HepG2 (cell line): ENCODE data around the gene ZNF747. TPM values are rescaled to one million over a fixed set of nuclear protein-coding genes. Genes with fewer than 3 reads are reported as not detected.

Source experiments
- ATAC-seq: fragments of 200-7000 bp; cut with Tn5 transposase; 3 replicates; pipeline ENCODE4 v1.9.1; 2020; ENCODE audit warnings: mild to moderate bottlenecking, moderate library complexity
- BruUV-seq: library from RNA; stranded (reverse); fragments of 400-500 nt; replicated peaks from 2 replicates; lab custom pipeline; 2021; lab: Mats Ljungman, UMichigan
- CTCF ChIA-PET: fragments of 300-600 bp; formaldehyde crosslinking; extraction: SDS; loops from one replicate; lab custom pipeline; 2021; ENCODE audit warnings: low total read pairs, inconsistent platforms, low intra/inter-chr PET ratio; lab: Yijun Ruan, JAX
- POLR2A ChIA-PET: fragments of 350-600 bp; sonication (Branson Sonifier 250); formaldehyde crosslinking; loops from one replicate; lab custom pipeline; 2020; ENCODE audit warnings: antibody characterized with exemption, inconsistent platforms; lab: Yijun Ruan, JAX
- DNase-seq: peaks from one replicate; pipeline ENCODE4 v3.0.0-alpha.2; 2015; ENCODE audit warnings: low spot score
- FAIRE-seq: peaks from 3 replicates; lab custom pipeline; 2011; peaks lifted over from hg19 to GRCh38; lab: Jason Lieb, UNC
- H2AFZ ChIP-seq: one replicate; pipeline ENCODE4 v1.6.1; 2011; ENCODE audit warnings: low read length, inconsistent platforms
- H3K27ac ChIP-seq: fragments of 300-600 bp; 3 replicates; pipeline ENCODE4 v1.8.0; 2011; ENCODE audit warnings: mixed run types, mild to moderate bottlenecking, mixed read lengths, low read length, inconsistent platforms; ENCODE audit not compliant: insufficient read depth; ENCODE audit errors: extremely low read length
- H3K27me3 ChIP-seq, 2 experiments: fragments of 200-600 bp in 1 of 2; 2 replicates in 1 of 2; 3 replicates in 1 of 2; pipeline versions ENCODE4 v1.6.0 to v1.8.0; 2011; ENCODE audit warnings: low read length in 2 of 2, mild to moderate bottlenecking in 2 of 2, moderate library complexity in 2 of 2, inconsistent platforms in 1 of 2; ENCODE audit not compliant: insufficient read depth in 2 of 2, control insufficient read depth in 1 of 2
- H3K36me3 ChIP-seq, 2 experiments: fragments of 200-600 bp in 1 of 2; replicated peaks in 1 of 2; 2 replicates in 1 of 2; 3 replicates in 1 of 2; pipeline versions ENCODE4 v1.5.1 to v1.8.0; 2011; ENCODE audit warnings: low read length in 2 of 2, inconsistent platforms in 1 of 2; ENCODE audit not compliant: insufficient read depth in 2 of 2, control insufficient read depth in 1 of 2
- H3K4me1 ChIP-seq: 2 replicates; pipeline ENCODE4 v1.5.1; 2012; ENCODE audit warnings: low read length, inconsistent platforms; ENCODE audit not compliant: insufficient read depth
- H3K4me2 ChIP-seq: 2 replicates; pipeline ENCODE4 v1.6.0; 2011; ENCODE audit warnings: low read depth, low read length, inconsistent platforms
- H3K4me3 ChIP-seq, 3 experiments: fragments of 200-600 bp in 1 of 3; sonication (generic), shearing (Covaris generic) in 1 of 3; replicated peaks in 1 of 3; 2 replicates each; pipeline ENCODE4 v1.5.1; 2011 to 2016; ENCODE audit warnings: low read length in 3 of 3, inconsistent platforms in 2 of 3, low read depth in 2 of 3, mild to moderate bottlenecking in 2 of 3, control low read depth in 1 of 3, mixed read lengths in 1 of 3; ENCODE audit not compliant: insufficient read depth in 1 of 3
- H3K79me2 ChIP-seq: one replicate; pipeline ENCODE4 v1.6.1; 2011; ENCODE audit warnings: low read length, inconsistent platforms; ENCODE audit not compliant: insufficient read depth
- H3K9ac ChIP-seq: 2 replicates; pipeline ENCODE4 v1.6.0; 2011; ENCODE audit warnings: mild to moderate bottlenecking, low read depth, low read length, inconsistent platforms; ENCODE audit not compliant: insufficient read depth
- H3K9me3 ChIP-seq: 2 replicates; pipeline ENCODE4 v1.5.1; 2012; ENCODE audit warnings: mild to moderate bottlenecking, low read length
- H4K20me1 ChIP-seq: 2 replicates; pipeline ENCODE4 v1.6.0; 2011; ENCODE audit warnings: inconsistent platforms, mild to moderate bottlenecking, low read length, moderate library complexity; ENCODE audit not compliant: insufficient read depth
- ZC3H13 ChIP-seq: sonication (generic); formaldehyde crosslinking; IDR thresholded peaks from 2 replicates; pipeline ENCODE4 v1.8.1; 2023; ENCODE audit warnings: mild to moderate bottlenecking, missing genetic modification reagents, moderate library complexity
- ZNF431 ChIP-seq: sonication (generic); formaldehyde crosslinking; IDR thresholded peaks from 2 replicates; pipeline ENCODE4 v1.9.0; 2022; ENCODE audit warnings: missing genetic modification reagents, low read depth, mild to moderate bottlenecking, borderline replicate concordance
- ZNF501 ChIP-seq: sonication (generic); formaldehyde crosslinking; IDR thresholded peaks from 2 replicates; pipeline ENCODE4 v1.5.1; 2020; ENCODE audit warnings: mild to moderate bottlenecking, moderate library complexity, missing genetic modification reagents
- ZNF674 ChIP-seq: sonication (generic); formaldehyde crosslinking; IDR thresholded peaks from 2 replicates; pipeline ENCODE4 v1.5.0; 2020; ENCODE audit warnings: low read depth, mild to moderate bottlenecking, missing genetic modification reagents
- ZNF816 ChIP-seq: sonication (generic); formaldehyde crosslinking; IDR thresholded peaks from 2 replicates; pipeline ENCODE4 v1.8.0; 2022; ENCODE audit warnings: missing genetic modification reagents, mild to moderate bottlenecking, borderline replicate concordance
- ZSCAN9 ChIP-seq: IDR thresholded peaks from 2 replicates; pipeline ENCODE4 v1.6.1; 2016; ENCODE audit warnings: borderline replicate concordance
- WGBS: methylation state at CpG from one replicate; pipeline ENCODE4 v1.1.6; 2017; ENCODE audit warnings: low lambda C conversion rate; 5-methylcytosine and 5-hydroxymethylcytosine counted together
- in situ Hi-C: cut with HindIII; loops from 2 replicates; pipeline ENCODE4 v1.10.0; 2017; ENCODE audit warnings: low pct_unique_long_range_greater_than_20kb; ENCODE audit not compliant: extremely low pct_ligation_motif_present
- intact Hi-C: fragments of 100-400 bp; cut with micrococcal nuclease; formaldehyde crosslinking; loops from one replicate; pipeline ENCODE4 v1.10.0; 2022; ENCODE audit not compliant: unreplicated experiment
- polyA plus RNA-seq, 8 experiments: library from polyadenylated mRNA; depleted of rRNA in 3 of 8; stranded (reverse) in 7 of 8; unstranded in 1 of 8; fragments of >200 nt; fragmentation: Illumina TruSeq in 4 of 8; extraction: Trizol in 4 of 8; gene quantifications; 2 replicates each; pipeline versions ENCODE4 v1.2.1 to v1.2.3, GENCODE V29; 2011 to 2016; ENCODE audit warnings: low read depth in 4 of 8, missing spikeins in 1 of 8, mixed read lengths in 1 of 8; ENCODE audit not compliant: insufficient read depth in 1 of 8
- total RNA-seq, 5 experiments: library from RNA; depleted of rRNA; stranded (reverse); fragments of >200 nt; fragmentation: Illumina TruSeq; extraction: Trizol; gene quantifications; 2 replicates each; pipeline ENCODE4 v1.2.3, GENCODE V29; 2016; ENCODE audit warnings: low read depth in 1 of 5
- TF ChIP-seq, protein P1 (sequence below): sonication (generic); formaldehyde crosslinking; IDR thresholded peaks from 2 replicates; pipeline ENCODE4 v1.9.0; 2022; ENCODE audit warnings: missing genetic modification reagents, mild to moderate bottlenecking, borderline replicate concordance
- TF ChIP-seq, protein P2 (sequence below): sonication (generic); formaldehyde crosslinking; IDR thresholded peaks from 2 replicates; pipeline ENCODE4 v1.5.1; 2020; ENCODE audit warnings: mild to moderate bottlenecking, missing genetic modification reagents, borderline replicate concordance

ZNF747 gene
- total and polyA plus RNA-seq, 2 of the 13 experiments (the other 11 are each of a cell fraction or from before 2014, with no cell fraction given): 7.2 to 10.2 TPM

DNA sequence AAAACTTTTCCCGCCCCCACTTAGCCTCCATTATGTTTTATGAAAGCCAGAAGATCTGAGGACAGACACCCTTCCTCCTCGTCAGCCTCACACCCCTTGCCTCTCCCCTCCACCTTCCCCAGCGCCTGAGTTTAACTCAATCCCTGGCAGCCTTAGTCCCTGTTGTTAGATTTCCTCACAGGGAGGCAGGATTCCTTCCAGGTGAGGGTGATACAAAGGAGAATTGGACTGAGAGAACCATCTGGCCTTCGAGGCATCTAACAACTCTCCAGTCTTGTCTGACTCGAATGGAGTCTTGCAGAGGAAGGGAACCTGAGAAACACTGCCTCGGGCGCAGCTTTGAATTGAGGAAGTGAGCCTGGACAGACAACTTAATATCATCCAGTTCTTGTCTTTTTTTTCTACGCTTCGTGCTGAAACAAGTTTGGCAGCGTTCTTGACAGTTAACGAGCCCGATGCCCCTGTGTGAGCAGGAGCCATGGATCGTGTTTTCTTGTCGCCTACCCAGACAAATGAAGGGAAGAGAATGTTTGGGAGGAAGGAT lies 7.0 kb downstream of the ZNF747 start:
- H2AFZ ChIP-seq: no peak overlapping the region
- intact Hi-C loops: loop anchor here (2.0 to 10.0 kb wide), 6 partner anchors 31 to 170 kb away; partner anchors contain the start of genes DCTPP1, FBRS, PRR14 and SRCAP

More for the DNA sequence above, 7.0 kb downstream of the ZNF747 start:
- Histone ChIP-seq H3K79me2 (no peaks in the 10 kb centered on the region), H4K20me1 (no peaks in the 10 kb centered on the region), H3K4me1 (peaks cover 58% of the 10 kb centered on the region), H3K36me3 (peaks cover 3 to 8% of the 10 kb centered on the region in 2 experiments; a peak in 2 of 5 replicates), H3K27ac (peak overlapping the region; percentile 26), H3K9me3 (no peaks in the 10 kb centered on the region), H3K9ac (peak overlapping the region; percentile 36), H3K4me3 (peak overlapping the region; percentile 25 to 97 (median 42); a peak in 5 of 6 replicates), H3K27me3 (no peaks in the 10 kb centered on the region; a peak in 1 of 5 replicates), H3K4me2 (peak overlapping the region; percentile 80)
- ChIA-PET POLR2A (interaction anchor here (0.8 to 1.8 kb wide), 24 partner anchors 8 to 220 kb away, joined by 3 to 28 read pairs (median 4); partner anchors contain the start of genes CD2BP2, DCTPP1, PHKG2 and ZNF688), CTCF (no interaction called here)
- TF ChIP-seq ZNF501 (CRISPR knock-in tag) (peak; percentile 10; the same call in 1 of the 2 replicates), ZC3H13 (CRISPR knock-in tag) (no peak), ZSCAN9 (CRISPR knock-in tag) (0 out of 2 replicates have a peak, but pooled peaks have one; percentile 13), ZNF431 (0 out of 2 replicates have a peak, but pooled peaks have one; percentile 5), ZNF674 (CRISPR knock-in tag) (no peak), ZNF816 (CRISPR knock-in tag) (0 out of 2 replicates have a peak, but pooled peaks have one; percentile 56)
- TF ChIP-seq, protein P1, sequence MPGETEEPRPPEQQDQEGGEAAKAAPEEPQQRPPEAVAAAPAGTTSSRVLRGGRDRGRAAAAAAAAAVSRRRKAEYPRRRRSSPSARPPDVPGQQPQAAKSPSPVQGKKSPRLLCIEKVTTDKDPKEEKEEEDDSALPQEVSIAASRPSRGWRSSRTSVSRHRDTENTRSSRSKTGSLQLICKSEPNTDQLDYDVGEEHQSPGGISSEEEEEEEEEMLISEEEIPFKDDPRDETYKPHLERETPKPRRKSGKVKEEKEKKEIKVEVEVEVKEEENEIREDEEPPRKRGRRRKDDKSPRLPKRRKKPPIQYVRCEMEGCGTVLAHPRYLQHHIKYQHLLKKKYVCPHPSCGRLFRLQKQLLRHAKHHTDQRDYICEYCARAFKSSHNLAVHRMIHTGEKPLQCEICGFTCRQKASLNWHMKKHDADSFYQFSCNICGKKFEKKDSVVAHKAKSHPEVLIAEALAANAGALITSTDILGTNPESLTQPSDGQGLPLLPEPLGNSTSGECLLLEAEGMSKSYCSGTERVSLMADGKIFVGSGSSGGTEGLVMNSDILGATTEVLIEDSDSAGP: 0 out of 2 replicates have a peak, but pooled peaks have one; percentile 0
- TF ChIP-seq, protein P2, sequence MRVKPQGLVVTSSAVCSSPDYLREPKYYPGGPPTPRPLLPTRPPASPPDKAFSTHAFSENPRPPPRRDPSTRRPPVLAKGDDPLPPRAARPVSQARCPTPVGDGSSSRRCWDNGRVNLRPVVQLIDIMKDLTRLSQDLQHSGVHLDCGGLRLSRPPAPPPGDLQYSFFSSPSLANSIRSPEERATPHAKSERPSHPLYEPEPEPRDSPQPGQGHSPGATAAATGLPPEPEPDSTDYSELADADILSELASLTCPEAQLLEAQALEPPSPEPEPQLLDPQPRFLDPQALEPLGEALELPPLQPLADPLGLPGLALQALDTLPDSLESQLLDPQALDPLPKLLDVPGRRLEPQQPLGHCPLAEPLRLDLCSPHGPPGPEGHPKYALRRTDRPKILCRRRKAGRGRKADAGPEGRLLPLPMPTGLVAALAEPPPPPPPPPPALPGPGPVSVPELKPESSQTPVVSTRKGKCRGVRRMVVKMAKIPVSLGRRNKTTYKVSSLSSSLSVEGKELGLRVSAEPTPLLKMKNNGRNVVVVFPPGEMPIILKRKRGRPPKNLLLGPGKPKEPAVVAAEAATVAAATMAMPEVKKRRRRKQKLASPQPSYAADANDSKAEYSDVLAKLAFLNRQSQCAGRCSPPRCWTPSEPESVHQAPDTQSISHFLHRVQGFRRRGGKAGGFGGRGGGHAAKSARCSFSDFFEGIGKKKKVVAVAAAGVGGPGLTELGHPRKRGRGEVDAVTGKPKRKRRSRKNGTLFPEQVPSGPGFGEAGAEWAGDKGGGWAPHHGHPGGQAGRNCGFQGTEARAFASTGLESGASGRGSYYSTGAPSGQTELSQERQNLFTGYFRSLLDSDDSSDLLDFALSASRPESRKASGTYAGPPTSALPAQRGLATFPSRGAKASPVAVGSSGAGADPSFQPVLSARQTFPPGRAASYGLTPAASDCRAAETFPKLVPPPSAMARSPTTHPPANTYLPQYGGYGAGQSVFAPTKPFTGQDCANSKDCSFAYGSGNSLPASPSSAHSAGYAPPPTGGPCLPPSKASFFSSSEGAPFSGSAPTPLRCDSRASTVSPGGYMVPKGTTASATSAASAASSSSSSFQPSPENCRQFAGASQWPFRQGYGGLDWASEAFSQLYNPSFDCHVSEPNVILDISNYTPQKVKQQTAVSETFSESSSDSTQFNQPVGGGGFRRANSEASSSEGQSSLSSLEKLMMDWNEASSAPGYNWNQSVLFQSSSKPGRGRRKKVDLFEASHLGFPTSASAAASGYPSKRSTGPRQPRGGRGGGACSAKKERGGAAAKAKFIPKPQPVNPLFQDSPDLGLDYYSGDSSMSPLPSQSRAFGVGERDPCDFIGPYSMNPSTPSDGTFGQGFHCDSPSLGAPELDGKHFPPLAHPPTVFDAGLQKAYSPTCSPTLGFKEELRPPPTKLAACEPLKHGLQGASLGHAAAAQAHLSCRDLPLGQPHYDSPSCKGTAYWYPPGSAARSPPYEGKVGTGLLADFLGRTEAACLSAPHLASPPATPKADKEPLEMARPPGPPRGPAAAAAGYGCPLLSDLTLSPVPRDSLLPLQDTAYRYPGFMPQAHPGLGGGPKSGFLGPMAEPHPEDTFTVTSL (CRISPR knock-in tag): 0 out of 2 replicates have a peak, but pooled peaks have one; percentile 39
- TSS peak; percentile 70 for BruUV-seq
- WGBS: 68% methylated on average over 14 of the region's 14 CpGs
- in situ Hi-C loops: no loop called here
- ATAC-seq (no peak), DNase-seq (no peak), FAIRE-seq (peak; percentile 28)
